ENCODE data around the gene TMEM175. TPM values are rescaled to one million over a fixed set of nuclear protein-coding genes. Genes with fewer than 3 reads are reported as not detected.

Gene TMEM175
- total RNA-seq, 1 experiment from 2014 or later, result 22.3 TPM

- H3K4me1 Mint-ChIP-seq (ENCODE audit: low read depth, unreplicated experiment), result no peaks in the 10 kb centered on the region
- peaks cover 32% of the 10 kb centered on the region for H3K36me3 Mint-ChIP-seq (ENCODE audit: insufficient read depth, unreplicated experiment)
- H3K27me3 Mint-ChIP-seq (ENCODE audit: insufficient read depth, unreplicated experiment), result no peaks in the 10 kb centered on the region
- H3K4me1 ChIP-seq, result no peaks in the 10 kb centered on the region
- no peaks in the 10 kb centered on the region; the same call in 1 of the 2 replicates for H3K36me3 ChIP-seq (ENCODE audit: control insufficient read depth, insufficient read depth, low read length)
- no peak overlapping the region for H3K4me3 ChIP-seq (ENCODE audit: low read depth, low read length)
- H3K4me3 Mint-ChIP-seq (ENCODE audit: unreplicated experiment), result no peak overlapping the region
- H3K27ac Mint-ChIP-seq (ENCODE audit: unreplicated experiment), result no peak overlapping the region
- no TSS peak for BruUV-seq (replicated peaks)
- ChIA-PET CTCF (no interaction called here), POLR2A (no interaction called here)
- DNase-seq, result peak in 1 of 2 experiments; percentile 31
- H3K27me3 ChIP-seq (replicated peaks; ENCODE audit: control insufficient read depth, insufficient read depth, low read length), result no peaks in the 10 kb centered on the region
- no peaks in the 10 kb centered on the region for H3K9me3 Mint-ChIP-seq (ENCODE audit: unreplicated experiment)
- H3K9me3 ChIP-seq, result no peaks in the 10 kb centered on the region
- intact Hi-C loops (cut with micrococcal nuclease; ENCODE audit: unreplicated experiment), result no loop called here
- no peak for TF ChIP-seq CTCF (IDR thresholded peaks at IDR 0.05; ENCODE audit: insufficient read depth in 1 of 2, low read depth in 1 of 2, low read length in 1 of 2, severe bottlenecking in 1 of 2, unreplicated experiment in 1 of 2)
Measured at GRCh38 chr4:960140-960635, 27.9 kb downstream of the TMEM175 start.

GRCh38 chr4:960636-961350 is 28.5 kb downstream of the TMEM175 start:
- no peaks in the 10 kb centered on the region for H3K4me1 ChIP-seq
- POLR2A ChIA-PET, result no interaction called here
- BruUV-seq (replicated peaks), result no TSS peak
- no peaks in the 10 kb centered on the region for H3K4me1 Mint-ChIP-seq (ENCODE audit: low read depth, unreplicated experiment)
- intact Hi-C loops (cut with micrococcal nuclease; ENCODE audit: unreplicated experiment), result no loop called here
- no peaks in the 10 kb centered on the region for H3K27me3 Mint-ChIP-seq (ENCODE audit: insufficient read depth, unreplicated experiment)
- H3K27me3 ChIP-seq (replicated peaks; ENCODE audit: control insufficient read depth, insufficient read depth, low read length), result no peaks in the 10 kb centered on the region
- no peak overlapping the region for H3K4me3 Mint-ChIP-seq (ENCODE audit: unreplicated experiment)
- no peak for DNase-seq
- no peak overlapping the region for H3K4me3 ChIP-seq (ENCODE audit: low read depth, low read length)
- CTCF ChIA-PET, result no interaction called here
- H3K9me3 Mint-ChIP-seq (ENCODE audit: unreplicated experiment), result no peaks in the 10 kb centered on the region
- peaks cover 32% of the 10 kb centered on the region for H3K36me3 Mint-ChIP-seq (ENCODE audit: insufficient read depth, unreplicated experiment)
- TF ChIP-seq CTCF (IDR thresholded peaks at IDR 0.05; ENCODE audit: insufficient read depth in 1 of 2, low read depth in 1 of 2, low read length in 1 of 2, severe bottlenecking in 1 of 2, unreplicated experiment in 1 of 2), result no peak
- H3K27ac Mint-ChIP-seq (ENCODE audit: unreplicated experiment), result no peak overlapping the region
- no peaks in the 10 kb centered on the region; the same call in 1 of the 2 replicates for H3K36me3 ChIP-seq (ENCODE audit: control insufficient read depth, insufficient read depth, low read length)
- no peaks in the 10 kb centered on the region for H3K9me3 ChIP-seq

GRCh38 chr4:961351-962230 is 29.3 kb downstream of the TMEM175 start:
- no TSS peak for BruUV-seq (replicated peaks)
- Mint-ChIP-seq H3K27ac (ENCODE audit: unreplicated experiment) (no peak overlapping the region), H3K36me3 (ENCODE audit: insufficient read depth, unreplicated experiment) (peaks cover 32% of the 10 kb centered on the region), H3K4me3 (ENCODE audit: unreplicated experiment) (no peak overlapping the region), H3K9me3 (ENCODE audit: unreplicated experiment) (no peaks in the 10 kb centered on the region), H3K27me3 (ENCODE audit: insufficient read depth, unreplicated experiment) (no peaks in the 10 kb centered on the region), H3K4me1 (ENCODE audit: low read depth, unreplicated experiment) (no peaks in the 10 kb centered on the region)
- ChIA-PET CTCF (no interaction called here), POLR2A (no interaction called here)
- Histone ChIP-seq H3K27me3 (replicated peaks; ENCODE audit: control insufficient read depth, insufficient read depth, low read length) (no peaks in the 10 kb centered on the region), H3K36me3 (ENCODE audit: control insufficient read depth, insufficient read depth, low read length) (no peaks in the 10 kb centered on the region; the same call in 1 of the 2 replicates), H3K4me3 (ENCODE audit: low read depth, low read length) (no peak overlapping the region), H3K4me1 (no peaks in the 10 kb centered on the region), H3K9me3 (no peaks in the 10 kb centered on the region)
- intact Hi-C loops (cut with micrococcal nuclease; ENCODE audit: unreplicated experiment), result no loop called here
- no peak for DNase-seq
- TF ChIP-seq CTCF (IDR thresholded peaks at IDR 0.05; ENCODE audit: insufficient read depth in 1 of 2, low read depth in 1 of 2, low read length in 1 of 2, severe bottlenecking in 1 of 2, unreplicated experiment in 1 of 2), result no peak
